GM23248 (cell line): ENCODE measurements around the gene KRTAP4-8.

ENCODE experiments used
- EZH2 ChIP-seq: fragments of 200-600 bp; sonication (generic); IDR thresholded peaks from 2 replicates; pipeline ENCODE4 v1.6.1; 2018; ENCODE audit warnings: antibody characterized with exemption, mild to moderate bottlenecking; ENCODE audit not compliant: insufficient read depth, poor library complexity, severe bottlenecking
- EZH2phosphoT487 ChIP-seq: fragments of 200-600 bp; sonication (generic); IDR thresholded peaks from 2 replicates; pipeline ENCODE4 v1.6.1; 2018; ENCODE audit warnings: antibody characterized with exemption, moderate library complexity, mild to moderate bottlenecking, low read depth; ENCODE audit not compliant: insufficient read depth

GRCh38 chr17:41061964-41062363, 36.0 kb downstream of the KRTAP4-8 start:
- TF ChIP-seq EZH2phosphoT487 (no peak), EZH2 (no peak)
